PC-9 (cell line): ENCODE results near the gene JARID2. TPM values are rescaled to one million over a fixed set of nuclear protein-coding genes. Genes with fewer than 3 reads are reported as not detected.

Experiments used
- BruUV-seq: library from RNA; stranded (reverse); fragments of 400-500 nt; replicated peaks from 2 replicates; lab custom pipeline; 2021; lab: Mats Ljungman, UMichigan
- CTCF ChIA-PET: fragments of 300-600 bp; sonication (Branson Sonifier 250); formaldehyde crosslinking; loops from one replicate; lab custom pipeline; 2022; ENCODE audit warnings: antibody characterized with exemption; lab: Charles Lee
- POLR2A ChIA-PET: fragments of 300-600 bp; sonication (Branson Sonifier 250); formaldehyde crosslinking; loops from one replicate; lab custom pipeline; 2022; ENCODE audit warnings: antibody characterized with exemption; ENCODE audit not compliant: unreplicated experiment; lab: Charles Lee
- DNase-seq, 2 experiments: peaks; one replicate each; pipeline versions ENCODE4 v3.0.0 to v3.0.0-alpha.2; 2015 to 2022; ENCODE audit warnings: mixed read lengths in 1 of 2
- H2AFZ ChIP-seq: fragments of 200-600 bp; sonication (generic); 2 replicates; pipeline ENCODE4 v1.8.1; 2017; ENCODE audit warnings: antibody characterized with exemption
- H3F3A ChIP-seq: fragments of 200-600 bp; sonication (generic); 2 replicates; pipeline ENCODE4 v1.8.1; 2017; ENCODE audit warnings: antibody characterized with exemption, mild to moderate bottlenecking, low read depth; ENCODE audit not compliant: insufficient read depth
- H3K27ac ChIP-seq: fragments of 200-600 bp; sonication (generic); 2 replicates; pipeline ENCODE4 v1.6.1; 2016; ENCODE audit warnings: mixed run types
- H3K27me3 ChIP-seq: fragments of 200-600 bp; sonication (generic); 2 replicates; pipeline ENCODE4 v1.6.1; 2016; ENCODE audit warnings: low read depth, mixed run types; ENCODE audit not compliant: insufficient read depth
- H3K36me3 ChIP-seq: fragments of 200-600 bp; sonication (generic); 2 replicates; pipeline ENCODE4 v1.6.1; 2016; ENCODE audit warnings: low read depth, mixed run types
- H3K4me1 ChIP-seq: fragments of 200-600 bp; sonication (generic); replicated peaks from 2 replicates; pipeline ENCODE4 v1.6.1; 2016; ENCODE audit warnings: mixed run types; ENCODE audit not compliant: insufficient read depth
- H3K4me2 ChIP-seq: fragments of 200-600 bp; sonication (generic); 2 replicates; pipeline ENCODE4 v1.6.1; 2017; ENCODE audit warnings: mixed run types
- H3K4me3 ChIP-seq: fragments of 200-600 bp; sonication (generic); 2 replicates; pipeline ENCODE4 v1.6.1; 2016; ENCODE audit warnings: mixed run types
- H3K79me2 ChIP-seq: fragments of 200-600 bp; sonication (generic); 2 replicates; pipeline ENCODE4 v1.6.1; 2017; ENCODE audit warnings: low read depth, mixed run types
- H3K9me2 ChIP-seq: fragments of 200-600 bp; sonication (generic); 2 replicates; pipeline ENCODE4 v1.8.1; 2017; ENCODE audit warnings: mild to moderate bottlenecking; ENCODE audit not compliant: insufficient read depth
- H3K9me3 ChIP-seq: fragments of 200-600 bp; sonication (generic); 2 replicates; pipeline ENCODE4 v1.8.1; 2016; ENCODE audit warnings: low read depth; ENCODE audit not compliant: insufficient read depth
- H4K20me1 ChIP-seq: fragments of 200-600 bp; sonication (generic); 2 replicates; pipeline ENCODE4 v1.8.1; 2017; ENCODE audit not compliant: insufficient read depth
- EZH2 ChIP-seq: fragments of 200-600 bp; sonication (generic); IDR thresholded peaks from 2 replicates; pipeline ENCODE4 v1.8.0; 2017; ENCODE audit warnings: antibody characterized with exemption, low read depth
- intact Hi-C: fragments of 100-400 bp; cut with micrococcal nuclease; formaldehyde crosslinking; loops from one replicate; pipeline ENCODE4 v1.10.0; 2022; ENCODE audit not compliant: unreplicated experiment
- total RNA-seq: library from RNA; stranded (reverse); gene quantifications from 2 replicates; pipeline ENCODE4 v1.2.3, GENCODE V29; 2021
- TF ChIP-seq, protein P1 (sequence below): fragments of 200-600 bp; sonication (generic); conservative IDR thresholded peaks from 2 replicates; pipeline ENCODE4 v1.6.1; 2017; ENCODE audit warnings: mixed run types, antibody characterized with exemption, mild to moderate bottlenecking, moderate library complexity

Gene JARID2
- total RNA-seq, 1 experiment from 2014 or later: 35.0 TPM

DNA sequence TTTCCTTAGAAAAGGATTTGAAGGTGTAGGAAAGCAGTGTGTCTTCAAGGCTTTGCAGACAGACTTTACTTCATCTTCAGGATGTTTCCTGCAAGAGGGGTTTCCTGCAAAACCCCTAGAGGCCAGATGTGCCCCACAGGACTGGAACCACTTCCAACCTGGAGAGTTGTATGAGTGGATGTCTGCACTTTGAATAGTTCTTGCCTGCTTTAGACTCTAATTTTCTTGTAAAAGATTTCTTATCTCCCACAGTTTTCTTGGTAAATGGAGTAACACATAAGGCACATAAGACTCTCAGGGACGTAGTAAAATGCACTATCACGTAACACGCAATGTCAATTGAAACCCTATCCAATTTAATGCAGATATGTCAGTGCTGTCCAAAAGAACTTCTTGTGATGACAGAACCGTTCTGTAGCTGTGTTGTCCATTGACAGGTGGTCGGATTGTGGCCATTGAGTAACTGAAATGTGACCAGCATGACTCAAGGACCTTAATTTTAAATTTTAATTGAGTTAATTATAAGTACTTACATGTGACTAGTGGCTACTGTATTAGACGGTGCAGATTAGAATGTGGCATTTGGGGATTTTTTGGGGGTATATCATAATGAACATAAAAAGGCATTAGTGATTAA lies 118.7 kb downstream of the JARID2 start:
- no peaks in the 10 kb centered on the region for H3K9me3 ChIP-seq
- no peaks in the 10 kb centered on the region for H3K9me2 ChIP-seq
- H3K27ac ChIP-seq: no peak overlapping the region
- no peaks in the 10 kb centered on the region for H3K4me1 ChIP-seq
- H3K79me2 ChIP-seq: peaks cover 85% of the 10 kb centered on the region
- DNase-seq: no peak
- H3K4me2 ChIP-seq: no peak overlapping the region
- H2AFZ ChIP-seq: no peak overlapping the region
- no TSS peak for BruUV-seq
- H3K27me3 ChIP-seq: no peaks in the 10 kb centered on the region
- TF ChIP-seq EZH2: no peak
- TF ChIP-seq, protein P1, sequence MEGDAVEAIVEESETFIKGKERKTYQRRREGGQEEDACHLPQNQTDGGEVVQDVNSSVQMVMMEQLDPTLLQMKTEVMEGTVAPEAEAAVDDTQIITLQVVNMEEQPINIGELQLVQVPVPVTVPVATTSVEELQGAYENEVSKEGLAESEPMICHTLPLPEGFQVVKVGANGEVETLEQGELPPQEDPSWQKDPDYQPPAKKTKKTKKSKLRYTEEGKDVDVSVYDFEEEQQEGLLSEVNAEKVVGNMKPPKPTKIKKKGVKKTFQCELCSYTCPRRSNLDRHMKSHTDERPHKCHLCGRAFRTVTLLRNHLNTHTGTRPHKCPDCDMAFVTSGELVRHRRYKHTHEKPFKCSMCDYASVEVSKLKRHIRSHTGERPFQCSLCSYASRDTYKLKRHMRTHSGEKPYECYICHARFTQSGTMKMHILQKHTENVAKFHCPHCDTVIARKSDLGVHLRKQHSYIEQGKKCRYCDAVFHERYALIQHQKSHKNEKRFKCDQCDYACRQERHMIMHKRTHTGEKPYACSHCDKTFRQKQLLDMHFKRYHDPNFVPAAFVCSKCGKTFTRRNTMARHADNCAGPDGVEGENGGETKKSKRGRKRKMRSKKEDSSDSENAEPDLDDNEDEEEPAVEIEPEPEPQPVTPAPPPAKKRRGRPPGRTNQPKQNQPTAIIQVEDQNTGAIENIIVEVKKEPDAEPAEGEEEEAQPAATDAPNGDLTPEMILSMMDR: no peak
- H3K36me3 ChIP-seq: no peaks in the 10 kb centered on the region
- H3F3A ChIP-seq: 0 out of 2 replicates have a peak, but pooled peaks cover 2% of the 10 kb centered on the region
- intact Hi-C loops: no loop called here
- CTCF ChIA-PET: interaction anchor here (0.7 kb wide), 1 partner anchor 107 kb away, joined by 4 read pairs; no protein-coding TSS in a partner anchor
- POLR2A ChIA-PET: no interaction called here
- H3K4me3 ChIP-seq: no peak overlapping the region
- peaks cover 19% of the 10 kb centered on the region for H4K20me1 ChIP-seq

DNA sequence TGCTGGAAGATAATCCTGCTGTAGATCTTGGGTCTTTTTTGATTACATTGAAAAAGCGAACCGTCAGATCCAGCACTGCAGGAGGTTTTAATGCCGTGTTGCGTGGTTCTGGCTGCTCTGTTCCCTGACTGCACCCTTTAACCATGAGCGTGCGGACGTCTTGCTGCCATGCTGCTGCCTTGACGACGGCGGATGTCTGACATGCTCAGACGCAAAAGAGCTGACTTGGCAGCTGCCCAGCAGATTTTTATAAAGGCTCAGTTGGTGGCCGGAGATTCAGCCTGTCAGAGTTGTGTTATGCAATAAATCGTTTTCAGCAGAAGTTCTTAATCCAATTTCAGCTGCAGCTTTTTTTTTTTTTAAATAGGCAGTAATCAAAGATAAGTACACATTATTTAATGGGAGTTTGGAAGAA lies 119.4 kb downstream of the JARID2 start:
- H3K27ac ChIP-seq: no peak overlapping the region
- TF ChIP-seq, protein P1: no peak
- no peak for TF ChIP-seq EZH2
- no peaks in the 10 kb centered on the region for H3K9me2 ChIP-seq
- ChIA-PET POLR2A (no interaction called here), CTCF (interaction anchor here (0.5 to 0.7 kb wide), 2 partner anchors 107 to 460 kb away, joined by 3 to 4 read pairs; no protein-coding TSS in a partner anchor)
- no peaks in the 10 kb centered on the region for H3K4me1 ChIP-seq
- no peak overlapping the region for H3K4me2 ChIP-seq
- no peak overlapping the region for H3K4me3 ChIP-seq
- H3K79me2 ChIP-seq: peaks cover 88% of the 10 kb centered on the region
- no peaks in the 10 kb centered on the region for H3K27me3 ChIP-seq
- no peaks in the 10 kb centered on the region for H3K36me3 ChIP-seq
- H4K20me1 ChIP-seq: peaks cover 19% of the 10 kb centered on the region
- no peak overlapping the region for H2AFZ ChIP-seq
- intact Hi-C loops: no loop called here
- no TSS peak for BruUV-seq
- H3K9me3 ChIP-seq: no peaks in the 10 kb centered on the region
- 0 out of 2 replicates have a peak, but pooled peaks cover 2% of the 10 kb centered on the region for H3F3A ChIP-seq
- peak in 1 of 2 experiments; percentile 11 for DNase-seq

DNA sequence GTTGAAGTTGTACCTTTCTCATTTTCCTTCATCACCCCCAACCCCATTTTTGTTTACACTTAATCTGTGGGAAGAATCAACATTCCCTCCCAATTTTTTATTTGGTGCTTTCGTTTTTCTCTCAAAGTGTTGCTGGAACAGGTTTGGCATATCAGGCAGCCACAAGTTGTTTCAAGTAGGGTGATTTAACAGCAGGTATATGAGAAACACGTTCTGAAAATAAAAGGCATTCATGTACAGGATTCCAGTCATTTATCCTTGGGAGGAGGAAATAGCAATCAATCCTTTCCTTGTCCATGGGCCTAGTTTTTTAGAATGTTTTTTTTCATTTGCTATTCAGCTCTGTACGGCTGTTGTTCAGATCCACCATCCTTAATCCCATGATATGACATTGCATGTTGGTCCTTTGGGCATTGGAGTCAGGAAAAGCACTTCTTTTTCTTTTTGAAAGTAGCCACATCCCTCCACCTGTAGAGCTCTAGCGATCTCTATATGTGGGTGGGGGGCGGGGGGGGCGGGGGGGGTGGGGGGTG lies 120.2 kb downstream of the JARID2 start:
- Histone ChIP-seq H3K4me2 (no peak overlapping the region), H3K9me3 (no peaks in the 10 kb centered on the region), H3K79me2 (peaks cover 88% of the 10 kb centered on the region), H3F3A (0 out of 2 replicates have a peak, but pooled peaks cover 2% of the 10 kb centered on the region), H3K9me2 (no peaks in the 10 kb centered on the region), H3K27ac (no peak overlapping the region), H4K20me1 (peaks cover 26% of the 10 kb centered on the region), H3K27me3 (no peaks in the 10 kb centered on the region), H3K4me1 (no peaks in the 10 kb centered on the region), H2AFZ (no peak overlapping the region), H3K36me3 (no peaks in the 10 kb centered on the region), H3K4me3 (no peak overlapping the region)
- DNase-seq: no peak
- intact Hi-C loops: no loop called here
- POLR2A ChIA-PET: no interaction called here
- CTCF ChIA-PET: no interaction called here
- TF ChIP-seq, protein P1: no peak
- no peak for TF ChIP-seq EZH2
- BruUV-seq: no TSS peak
